ENCODE data around the gene TFIP11. TPM values are rescaled to one million over a fixed set of nuclear protein-coding genes. Genes with fewer than 3 reads are reported as not detected.

TFIP11 gene
- total RNA-seq, 1 donor from 2014 or later, result 39.0 TPM

DNA sequence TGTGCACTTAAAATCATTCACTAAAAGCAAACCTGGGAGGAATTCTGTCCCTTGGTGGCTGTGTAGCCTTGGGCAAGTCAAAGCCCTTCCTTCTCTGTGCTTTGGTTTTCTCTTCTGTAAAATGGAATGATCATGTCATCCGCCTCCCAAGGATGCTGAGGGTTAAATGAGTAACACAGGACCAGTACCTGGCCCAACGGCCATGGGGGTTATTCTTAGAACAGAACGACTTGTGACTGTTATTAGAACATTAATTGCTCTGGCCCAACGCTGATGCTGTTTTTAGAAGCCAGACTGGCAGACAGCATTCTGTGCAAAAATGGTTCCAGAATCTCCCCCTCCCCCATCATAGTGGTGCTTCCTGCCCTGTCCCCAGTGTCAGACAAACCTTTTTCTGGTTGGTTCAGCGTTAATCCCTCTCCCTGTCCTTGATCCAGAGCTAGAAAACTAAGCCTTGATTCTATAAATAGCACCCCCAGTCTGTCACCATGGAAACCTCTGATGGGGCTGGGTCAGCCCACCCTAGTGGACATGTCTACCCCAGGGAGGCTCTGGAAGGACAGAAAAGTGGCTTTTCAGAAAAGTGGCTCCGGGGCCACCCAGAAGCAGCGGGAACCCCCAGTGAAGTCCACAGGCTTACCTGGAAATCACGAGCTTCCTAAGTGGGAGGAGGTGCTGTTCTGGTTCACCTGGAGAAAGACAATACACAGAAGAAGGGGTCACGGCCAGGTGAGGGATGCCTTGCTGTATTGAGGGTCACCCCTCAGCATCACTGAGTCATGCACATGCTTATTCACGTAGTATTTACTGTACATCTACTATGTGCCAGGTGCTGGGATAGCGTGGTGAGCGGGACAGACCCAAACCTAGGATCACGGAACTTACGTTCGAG is 15.5 kb upstream of the TFIP11 start:
- DNase-seq (ENCODE audit: extremely low spot score, unreplicated experiment), result no peak
- no peak overlapping the region for H3K4me3 Mint-ChIP-seq (ENCODE audit: unreplicated experiment)
- H3K4me1 Mint-ChIP-seq (ENCODE audit: unreplicated experiment), result no peaks in the 10 kb centered on the region
- H3K9me3 Mint-ChIP-seq (ENCODE audit: unreplicated experiment), result no peaks in the 10 kb centered on the region
- TF ChIP-seq CTCF (IDR thresholded peaks at IDR 0.05), result no peak
- H3K27ac Mint-ChIP-seq (ENCODE audit: unreplicated experiment), result no peak overlapping the region
- no peaks in the 10 kb centered on the region for H3K27me3 Mint-ChIP-seq (ENCODE audit: unreplicated experiment)
- peaks cover 10% of the 10 kb centered on the region for H3K36me3 Mint-ChIP-seq (ENCODE audit: unreplicated experiment)

DNA sequence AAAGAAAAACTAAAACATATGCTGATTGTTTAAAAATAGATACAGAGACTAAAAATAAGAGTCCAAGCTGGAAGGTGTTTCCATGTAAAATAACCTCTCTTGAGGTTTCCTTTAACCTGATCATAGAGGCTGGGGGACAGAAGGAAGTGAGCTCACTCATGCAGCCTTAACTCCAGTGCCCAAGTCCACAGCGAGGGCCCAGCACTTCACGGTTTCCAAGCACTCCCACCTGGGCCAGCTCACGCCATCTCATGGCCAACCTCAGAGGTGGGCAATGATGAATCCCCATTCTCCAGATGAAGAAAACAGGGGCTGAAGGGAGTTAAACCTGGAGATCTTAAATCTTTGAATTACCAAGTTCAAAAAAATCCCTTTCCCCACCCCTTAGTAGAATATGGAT is 14.9 kb upstream of the TFIP11 start:
- H3K36me3 Mint-ChIP-seq (ENCODE audit: unreplicated experiment), result peaks cover 9% of the 10 kb centered on the region
- H3K27ac Mint-ChIP-seq (ENCODE audit: unreplicated experiment), result no peak overlapping the region
- H3K27me3 Mint-ChIP-seq (ENCODE audit: unreplicated experiment), result no peaks in the 10 kb centered on the region
- TF ChIP-seq CTCF (IDR thresholded peaks at IDR 0.05), result no peak
- DNase-seq (ENCODE audit: extremely low spot score, unreplicated experiment), result no peak
- H3K4me1 Mint-ChIP-seq (ENCODE audit: unreplicated experiment), result no peaks in the 10 kb centered on the region
- no peak overlapping the region for H3K4me3 Mint-ChIP-seq (ENCODE audit: unreplicated experiment)
- H3K9me3 Mint-ChIP-seq (ENCODE audit: unreplicated experiment), result no peaks in the 10 kb centered on the region

DNA sequence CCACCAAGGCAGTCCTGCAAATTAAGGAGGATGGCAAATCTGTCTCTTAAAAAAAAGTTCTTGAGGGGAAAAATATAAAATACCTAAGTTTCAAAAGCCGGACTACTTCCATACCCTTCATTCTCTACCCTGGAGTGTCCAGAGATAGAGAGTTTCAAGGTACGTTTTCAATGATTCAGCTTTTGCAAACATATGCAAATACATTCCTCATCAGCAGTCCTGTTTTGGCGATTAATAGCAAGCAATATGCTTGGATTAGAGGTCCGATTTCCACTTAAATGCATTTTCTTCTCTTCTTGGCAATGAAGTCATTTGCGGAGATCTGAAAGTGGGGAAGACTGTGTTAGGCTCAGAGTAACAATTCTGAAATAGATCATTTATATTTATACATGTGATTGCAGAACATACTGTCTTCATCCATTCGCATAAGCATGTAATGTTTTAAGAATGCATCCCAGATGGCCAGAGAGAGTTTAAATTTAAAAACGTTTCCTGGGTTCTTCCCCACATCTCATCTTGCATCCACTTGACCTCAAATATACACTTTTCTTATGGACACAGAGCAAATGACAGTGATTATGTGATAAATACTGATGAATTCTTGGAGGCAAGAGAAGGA is 13.8 kb upstream of the TFIP11 start:
- no peak for TF ChIP-seq CTCF (IDR thresholded peaks at IDR 0.05)
- Mint-ChIP-seq H3K36me3 (ENCODE audit: unreplicated experiment) (peaks cover 9% of the 10 kb centered on the region), H3K9me3 (ENCODE audit: unreplicated experiment) (no peaks in the 10 kb centered on the region)

GRCh38 chr22:26524870-26525269 is 12.6 kb upstream of the TFIP11 start:
- Mint-ChIP-seq H3K9me3 (ENCODE audit: unreplicated experiment) (no peaks in the 10 kb centered on the region), H3K27me3 (ENCODE audit: unreplicated experiment) (no peaks in the 10 kb centered on the region), H3K36me3 (ENCODE audit: unreplicated experiment) (peaks cover 4% of the 10 kb centered on the region), H3K27ac (ENCODE audit: unreplicated experiment) (no peak overlapping the region), H3K4me1 (ENCODE audit: unreplicated experiment) (no peaks in the 10 kb centered on the region), H3K4me3 (ENCODE audit: unreplicated experiment) (no peak overlapping the region)
- DNase-seq (ENCODE audit: extremely low spot score, unreplicated experiment), result no peak
- TF ChIP-seq CTCF (IDR thresholded peaks at IDR 0.05), result no peak

More for the DNA sequence above, 13.8 kb upstream of the TFIP11 start:
- DNase-seq (ENCODE audit: extremely low spot score, unreplicated experiment), result no peak
- no peaks in the 10 kb centered on the region for H3K4me1 Mint-ChIP-seq (ENCODE audit: unreplicated experiment)
- no peaks in the 10 kb centered on the region for H3K27me3 Mint-ChIP-seq (ENCODE audit: unreplicated experiment)
- no peak overlapping the region for H3K27ac Mint-ChIP-seq (ENCODE audit: unreplicated experiment)
- H3K4me3 Mint-ChIP-seq (ENCODE audit: unreplicated experiment), result no peak overlapping the region

GRCh38 chr22:26522592-26522991 is 10.3 kb upstream of the TFIP11 start:
- no peaks in the 10 kb centered on the region for H3K4me1 Mint-ChIP-seq (ENCODE audit: unreplicated experiment)
- no peak for TF ChIP-seq CTCF (IDR thresholded peaks at IDR 0.05)
- H3K27me3 Mint-ChIP-seq (ENCODE audit: unreplicated experiment), result no peaks in the 10 kb centered on the region
- H3K27ac Mint-ChIP-seq (ENCODE audit: unreplicated experiment), result no peak overlapping the region
- no peak overlapping the region for H3K4me3 Mint-ChIP-seq (ENCODE audit: unreplicated experiment)
- no peak for DNase-seq (ENCODE audit: extremely low spot score, unreplicated experiment)
- H3K36me3 Mint-ChIP-seq (ENCODE audit: unreplicated experiment), result peaks cover 4% of the 10 kb centered on the region
- no peaks in the 10 kb centered on the region for H3K9me3 Mint-ChIP-seq (ENCODE audit: unreplicated experiment)
